H1 (cell line): ENCODE measurements around the gene CRTAP. TPM values are rescaled to one million over a fixed set of nuclear protein-coding genes. Genes with fewer than 3 reads are reported as not detected.

Experiments used
- CTCF ChIA-PET: fragments of 300-600 bp; sonication (Branson Sonifier 250); formaldehyde crosslinking; loops from one replicate; lab custom pipeline; 2021; ENCODE audit not compliant: partially characterized antibody; lab: Charles Lee
- POLR2A ChIA-PET: fragments of 300-600 bp; sonication (Branson Sonifier 250); formaldehyde crosslinking; loops from one replicate; lab custom pipeline; 2021; ENCODE audit warnings: inconsistent platforms; ENCODE audit not compliant: partially characterized antibody; lab: Charles Lee
- DNase-seq, 2 experiments: peaks; one replicate each; pipeline versions ENCODE4 v3.0.0 to v3.0.0-alpha.2; 2010 to 2022; ENCODE audit warnings: low spot score in 2 of 2, low read depth in 1 of 2, mixed read lengths in 1 of 2
- FAIRE-seq: peaks from 2 replicates; lab custom pipeline; 2011; peaks lifted over from hg19 to GRCh38; lab: Jason Lieb, UNC
- H2AFZ ChIP-seq: 2 replicates; pipeline ENCODE4 v1.8.1; 2012; ENCODE audit warnings: low read length, inconsistent platforms
- H2AK5ac ChIP-seq: 2 replicates; pipeline ENCODE4 v1.6.1; 2013; ENCODE audit warnings: low read depth, low read length
- H2BK120ac ChIP-seq: replicated peaks from 2 replicates; pipeline ENCODE3; 2013; ENCODE audit warnings: low read depth, low read length, inconsistent platforms
- H2BK12ac ChIP-seq: 2 replicates; pipeline ENCODE4 v1.6.1; 2013; ENCODE audit warnings: low read depth, low read length
- H2BK15ac ChIP-seq: 2 replicates; pipeline ENCODE4 v1.6.1; 2013; ENCODE audit warnings: low read length
- H2BK20ac ChIP-seq: 2 replicates; pipeline ENCODE4 v1.6.1; 2013; ENCODE audit warnings: low read length
- H2BK5ac ChIP-seq: 2 replicates; pipeline ENCODE4 v1.6.1; 2013; ENCODE audit warnings: low read depth, low read length
- H3K14ac ChIP-seq: 2 replicates; pipeline ENCODE4 v1.6.1; 2013; ENCODE audit warnings: inconsistent platforms; ENCODE audit not compliant: insufficient read length
- H3K18ac ChIP-seq: 2 replicates; pipeline ENCODE4 v1.6.1; 2013; ENCODE audit warnings: low read length; ENCODE audit errors: extremely low read depth
- H3K23ac ChIP-seq: 2 replicates; pipeline ENCODE4 v1.6.1; 2013; ENCODE audit warnings: inconsistent platforms; ENCODE audit not compliant: insufficient read length
- H3K23me2 ChIP-seq: 2 replicates; pipeline ENCODE4 v1.6.1; 2013; ENCODE audit warnings: low read depth, low read length
- H3K27ac ChIP-seq: 2 replicates; pipeline ENCODE4 v1.6.1; 2011; ENCODE audit warnings: low read depth, low read length, inconsistent platforms
- H3K27me3 ChIP-seq, 4 experiments: replicated peaks in 1 of 4; 1 replicate in 1 of 4; 2 replicates in 3 of 4; pipeline versions ENCODE4 v1.6.1 to v1.8.1; 2011 to 2013; ENCODE audit warnings: low read length in 3 of 4, mild to moderate bottlenecking in 3 of 4, inconsistent platforms in 2 of 4, mixed read lengths in 2 of 4, moderate library complexity in 1 of 4; ENCODE audit not compliant: control insufficient read depth in 3 of 4, insufficient read depth in 3 of 4; ENCODE audit errors: extremely low read depth in 1 of 4
- H3K36me3 ChIP-seq, 4 experiments: 2 replicates each; pipeline versions ENCODE4 v1.6.1 to v1.8.1; 2011 to 2013; ENCODE audit warnings: mild to moderate bottlenecking in 4 of 4, low read length in 3 of 4, moderate library complexity in 2 of 4, control low read depth in 1 of 4, inconsistent platforms in 1 of 4; ENCODE audit not compliant: insufficient read depth in 4 of 4, control insufficient read depth in 2 of 4
- H3K4ac ChIP-seq: replicated peaks from 2 replicates; pipeline ENCODE3; 2013; ENCODE audit warnings: low read length, low read depth, mixed read lengths, inconsistent platforms; ENCODE audit not compliant: insufficient read length
- H3K4me1 ChIP-seq, 4 experiments: replicated peaks in 1 of 4; 1 replicate in 1 of 4; 2 replicates in 3 of 4; pipeline versions ENCODE4 v1.6.1 to v1.8.1; 2011 to 2013; ENCODE audit warnings: low read length in 3 of 4, inconsistent platforms in 2 of 4, mixed read lengths in 1 of 4; ENCODE audit not compliant: insufficient read depth in 4 of 4, control insufficient read depth in 3 of 4
- H3K4me2 ChIP-seq, 2 experiments: 2 replicates each; pipeline versions ENCODE4 v1.6.1 to v1.8.1; 2011 to 2013; ENCODE audit warnings: low read depth in 2 of 2, low read length in 2 of 2, control low read depth in 1 of 2, inconsistent platforms in 1 of 2, mild to moderate bottlenecking in 1 of 2; ENCODE audit not compliant: insufficient read depth in 1 of 2
- H3K4me3 ChIP-seq, 4 experiments: fragments of 200-600, 300-600 bp in 1 of 4; sonication (generic), shearing (Covaris generic), sonication (Bioruptor Twin) in 1 of 4; 2 replicates each; pipeline versions ENCODE4 v1.5.1 to v1.8.1; 2011 to 2016; ENCODE audit warnings: low read length in 4 of 4, low read depth in 3 of 4, control low read depth in 2 of 4, inconsistent platforms in 2 of 4, mild to moderate bottlenecking in 2 of 4, mixed read lengths in 1 of 4, moderate library complexity in 1 of 4; ENCODE audit not compliant: insufficient read depth in 2 of 4; ENCODE audit errors: extremely low read depth in 1 of 4
- H3K56ac ChIP-seq: replicated peaks from 2 replicates; pipeline ENCODE3; 2013; ENCODE audit warnings: low read depth, mild to moderate bottlenecking, mixed read lengths, low read length, inconsistent platforms; ENCODE audit not compliant: insufficient read length
- H3K79me1 ChIP-seq: 2 replicates; pipeline ENCODE4 v1.6.1; 2013; ENCODE audit warnings: low read depth, low read length, control low read depth
- H3K79me2 ChIP-seq, 2 experiments: 2 replicates each; pipeline versions ENCODE4 v1.6.1 to v1.8.1; 2012 to 2013; ENCODE audit warnings: low read length in 2 of 2, mild to moderate bottlenecking in 2 of 2, inconsistent platforms in 1 of 2; ENCODE audit not compliant: insufficient read depth in 2 of 2, control insufficient read depth in 1 of 2
- H3K9ac ChIP-seq, 4 experiments: replicated peaks in 1 of 4; 1 replicate in 1 of 4; 2 replicates in 3 of 4; pipeline versions ENCODE4 v1.6.1 to v1.8.1; 2011 to 2013; ENCODE audit warnings: low read depth in 3 of 4, low read length in 3 of 4, control low read depth in 2 of 4, mild to moderate bottlenecking in 2 of 4, moderate library complexity in 2 of 4, inconsistent platforms in 1 of 4; ENCODE audit errors: extremely low read depth in 1 of 4
- H3K9me3 ChIP-seq, 2 experiments: 2 replicates each; pipeline versions ENCODE4 v1.6.1 to v1.8.1; 2012 to 2013; ENCODE audit warnings: mild to moderate bottlenecking in 2 of 2, moderate library complexity in 2 of 2, control low read depth in 1 of 2, inconsistent platforms in 1 of 2, low read depth in 1 of 2, low read length in 1 of 2, mixed read lengths in 1 of 2; ENCODE audit not compliant: insufficient read depth in 2 of 2
- H4K20me1 ChIP-seq, 2 experiments: replicated peaks in 1 of 2; 2 replicates each; pipeline versions ENCODE3 to v1.8.1; 2011 to 2013; ENCODE audit warnings: inconsistent platforms in 2 of 2, low read length in 2 of 2, mild to moderate bottlenecking in 1 of 2; ENCODE audit not compliant: insufficient read depth in 2 of 2, control insufficient read depth in 1 of 2
- H4K5ac ChIP-seq: 2 replicates; pipeline ENCODE4 v1.6.1; 2013; ENCODE audit warnings: low read length, low read depth, mixed read lengths, inconsistent platforms; ENCODE audit not compliant: insufficient read length
- H4K8ac ChIP-seq: 2 replicates; pipeline ENCODE4 v1.8.0; 2013; ENCODE audit warnings: mild to moderate bottlenecking, moderate library complexity, low read length, inconsistent platforms; ENCODE audit not compliant: insufficient read depth; ENCODE audit errors: extremely low read depth
- H4K91ac ChIP-seq: replicated peaks from 2 replicates; pipeline ENCODE3; 2013; ENCODE audit warnings: low read length, mixed read lengths, inconsistent platforms; ENCODE audit not compliant: insufficient read length
- EP300 ChIP-seq, 2 experiments: IDR thresholded peaks; 1 replicate in 1 of 2; 2 replicates in 1 of 2; pipeline ENCODE4 v1.6.1; 2011 to 2012; ENCODE audit warnings: low read depth in 2 of 2, low read length in 2 of 2, mild to moderate bottlenecking in 2 of 2, borderline replicate concordance in 1 of 2, inconsistent platforms in 1 of 2, moderate library complexity in 1 of 2
- EZH2 ChIP-seq: fragments of 200-600 bp; sonication (generic); IDR thresholded peaks from 2 replicates; pipeline ENCODE4 v1.7.1; 2012; ENCODE audit warnings: low read depth, mild to moderate bottlenecking, moderate library complexity, low read length, inconsistent platforms; ENCODE audit not compliant: severe bottlenecking
- NRF1 ChIP-seq: IDR thresholded peaks from 2 replicates; pipeline ENCODE4 v1.6.1; 2011; ENCODE audit warnings: mild to moderate bottlenecking, low read depth, low read length, improper control_type of control experiment
- RFX5 ChIP-seq: IDR thresholded peaks from 2 replicates; pipeline ENCODE4 v1.6.1; 2011; ENCODE audit warnings: low read depth, low read length, improper control_type of control experiment, borderline replicate concordance
- TAF1 ChIP-seq: IDR thresholded peaks from 2 replicates; pipeline ENCODE4 v1.6.1; 2011; ENCODE audit warnings: mild to moderate bottlenecking, low read depth, low read length
- polyA plus RNA-seq, 7 experiments: library from polyadenylated mRNA; depleted of rRNA in 3 of 7; stranded (reverse) in 5 of 7; unstranded in 2 of 7; fragments of >200 nt in 5 of 7; fragments of 200-250 nt in 2 of 7; gene quantifications; 1 replicate in 5 of 7; 2 replicates in 1 of 7; 4 replicates in 1 of 7; pipeline versions ENCODE4 v1.2.1 to v1.2.3, GENCODE V29; 2011 to 2013; ENCODE audit warnings: missing spikeins in 2 of 7, mixed read lengths in 2 of 7
- total RNA-seq: library from RNA; stranded (reverse); fragmentation: NEBNext Ultra II Directional; extraction: Animal tissue kit (Norgen Biotek cat#: 25700); gene quantifications from 2 replicates; pipeline ENCODE4 v1.2.1, GENCODE V29; 2021
- TF ChIP-seq, protein P1 (sequence below): IDR thresholded peaks from 2 replicates; pipeline ENCODE4 v1.6.1; 2012; ENCODE audit warnings: low read length, inconsistent platforms

Gene CRTAP
- total and polyA plus RNA-seq, 2 of the 8 experiments (the other 6 are each of a cell fraction or from before 2014, with no cell fraction given): 159 to 188 TPM

DNA sequence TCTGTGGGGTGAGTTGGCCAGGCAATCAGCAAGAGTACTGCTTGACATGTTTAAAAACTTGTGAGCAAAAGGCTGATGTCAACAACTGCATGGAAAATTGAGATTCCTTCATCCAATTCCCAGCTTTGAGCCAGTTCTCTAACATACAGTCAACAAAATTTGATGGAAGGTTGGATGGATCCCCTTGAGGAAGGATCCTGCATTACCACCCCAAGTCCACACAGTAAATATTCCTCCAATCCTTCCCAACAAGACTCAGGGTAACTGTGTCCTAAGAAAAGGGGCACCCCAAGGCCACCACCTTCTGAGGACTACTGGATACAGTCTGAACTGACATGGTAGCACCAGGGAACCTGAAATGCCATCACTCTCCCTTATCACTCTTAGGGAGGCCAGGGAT lies 32.0 kb upstream of the CRTAP start:
- Histone ChIP-seq H2BK15ac (no peak overlapping the region), H2BK20ac (no peak overlapping the region), H3K23me2 (no peaks in the 10 kb centered on the region), H3K79me1 (peaks cover 6% of the 10 kb centered on the region; the same call in 1 of the 2 replicates), H3K27me3 (no peaks in the 10 kb centered on the region), H2BK12ac (no peak overlapping the region), H3K9me3 (no peaks in the 10 kb centered on the region), H3K56ac (no peak overlapping the region), H3K36me3 (no peaks in the 10 kb centered on the region), H3K18ac (no peak overlapping the region), H3K23ac (no peak overlapping the region), H3K9ac (no peak overlapping the region), H2BK120ac (no peak overlapping the region), H3K14ac (no peak overlapping the region), H2AFZ (no peak overlapping the region), H2AK5ac (no peak overlapping the region), H3K4me2 (no peak overlapping the region), H3K4me3 (no peak overlapping the region), H2BK5ac (no peak overlapping the region), H4K91ac (no peak overlapping the region), H3K4ac (no peak overlapping the region), H3K27ac (no peak overlapping the region), H4K8ac (no peak overlapping the region), H4K20me1 (peaks cover 0 to 2% of the 10 kb centered on the region in 2 experiments), H4K5ac (no peak overlapping the region), H3K4me1 (no peaks in the 10 kb centered on the region), H3K79me2 (peaks cover 0 to 21% of the 10 kb centered on the region in 2 experiments; a peak in 2 of 4 replicates)
- CTCF ChIA-PET: interaction anchor here (1.3 to 2.4 kb wide), 4 partner anchors 11 to 133 kb away, joined by 4 to 9 read pairs (median 6); no protein-coding TSS in a partner anchor
- DNase-seq (no peak), FAIRE-seq (no peak)
- POLR2A ChIA-PET: interaction anchor here (1.1 kb wide), 1 partner anchor 359 kb away, joined by 3 read pairs; no protein-coding TSS in a partner anchor
- TF ChIP-seq NRF1 (no peak), RFX5 (no peak), EZH2 (no peak), EP300 (IDR thresholded peaks at IDR 0.05; ENCODE audit: borderline replicate concordance in 1 of 2, low read depth in 2 of 2, low read length in 2 of 2) (no peak), TAF1 (no peak)
- TF ChIP-seq, protein P1, sequence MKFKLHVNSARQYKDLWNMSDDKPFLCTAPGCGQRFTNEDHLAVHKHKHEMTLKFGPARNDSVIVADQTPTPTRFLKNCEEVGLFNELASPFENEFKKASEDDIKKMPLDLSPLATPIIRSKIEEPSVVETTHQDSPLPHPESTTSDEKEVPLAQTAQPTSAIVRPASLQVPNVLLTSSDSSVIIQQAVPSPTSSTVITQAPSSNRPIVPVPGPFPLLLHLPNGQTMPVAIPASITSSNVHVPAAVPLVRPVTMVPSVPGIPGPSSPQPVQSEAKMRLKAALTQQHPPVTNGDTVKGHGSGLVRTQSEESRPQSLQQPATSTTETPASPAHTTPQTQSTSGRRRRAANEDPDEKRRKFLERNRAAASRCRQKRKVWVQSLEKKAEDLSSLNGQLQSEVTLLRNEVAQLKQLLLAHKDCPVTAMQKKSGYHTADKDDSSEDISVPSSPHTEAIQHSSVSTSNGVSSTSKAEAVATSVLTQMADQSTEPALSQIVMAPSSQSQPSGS: no peak
